B cell (primary cell): ENCODE measurements around the gene THEM5. TPM values are rescaled to one million over a fixed set of nuclear protein-coding genes. Genes with fewer than 3 reads are reported as not detected.

ENCODE experiments used
- ATAC-seq: fragments of 200-7000 bp; cut with Tn5 transposase; one replicate; pipeline ENCODE4 v1.10.0; 2021; ENCODE audit warnings: low read depth, mild to moderate bottlenecking, moderate number of reproducible peaks, moderate library complexity
- CTCF ChIA-PET: fragments of 350-600 bp; sonication (Branson Sonifier 250); formaldehyde crosslinking; loops from one replicate; lab custom pipeline; 2021; ENCODE audit warnings: antibody characterized with exemption, inconsistent platforms; lab: Charles Lee
- POLR2A ChIA-PET: fragments of 350-600 bp; sonication (Branson Sonifier 250); formaldehyde crosslinking; loops from one replicate; lab custom pipeline; 2021; ENCODE audit warnings: antibody characterized with exemption; lab: Charles Lee
- DNase-seq: peaks from one replicate; pipeline ENCODE4 v3.0.0; 2013
- H2AFZ ChIP-seq: 2 replicates; pipeline ENCODE4 v1.6.1; 2012; ENCODE audit warnings: mild to moderate bottlenecking, low read depth, low read length; ENCODE audit not compliant: insufficient read depth, poor library complexity, severe bottlenecking
- H3K27ac ChIP-seq, 2 donors: 1 replicate in 1 of 2; 2 replicates in 1 of 2; pipeline ENCODE4 v1.5.1; 2012 to 2013; ENCODE audit warnings: low read length in 2 of 2, mild to moderate bottlenecking in 2 of 2, moderate library complexity in 1 of 2
- H3K27me3 ChIP-seq, 4 experiments: fragments of 200-600 bp in 1 of 4; sonication (generic) in 1 of 4; replicated peaks in 1 of 4; 1 replicate in 2 of 4; 2 replicates in 2 of 4; pipeline versions ENCODE4 v1.6.1 to v1.7.0; 2013 to 2016; ENCODE audit warnings: low read length in 3 of 4, mild to moderate bottlenecking in 2 of 4, mixed read lengths in 1 of 4, moderate library complexity in 1 of 4; ENCODE audit not compliant: insufficient read depth in 4 of 4, control insufficient read depth in 3 of 4; ENCODE audit errors: control extremely low read depth in 1 of 4
- H3K36me3 ChIP-seq, 2 experiments: replicated peaks in 1 of 2; 1 replicate in 1 of 2; 2 replicates in 1 of 2; pipeline versions ENCODE4 v1.6.1 to v1.7.1; 2013; ENCODE audit warnings: low read length in 1 of 2; ENCODE audit not compliant: insufficient read depth in 2 of 2, control insufficient read depth in 1 of 2; ENCODE audit errors: control extremely low read depth in 1 of 2, extremely low read depth in 1 of 2
- H3K4me1 ChIP-seq, 2 donors: fragments of 200-600 bp in 1 of 2; sonication (generic) in 1 of 2; 1 replicate in 1 of 2; 2 replicates in 1 of 2; pipeline versions ENCODE4 v1.5.1 to v1.6.1; 2013 to 2017; ENCODE audit warnings: low read length in 2 of 2; ENCODE audit not compliant: control insufficient read depth in 2 of 2, insufficient read depth in 2 of 2
- H3K4me2 ChIP-seq: replicated peaks from 2 replicates; pipeline ENCODE3; 2012; ENCODE audit warnings: mild to moderate bottlenecking, low read depth, low read length; ENCODE audit not compliant: poor library complexity, severe bottlenecking
- H3K4me3 ChIP-seq, 5 experiments: fragments of 200-600 bp in 1 of 5; sonication (generic) in 1 of 5; 1 replicate in 3 of 5; 2 replicates in 2 of 5; pipeline versions ENCODE4 v1.5.1 to v1.7.0; 2011 to 2016; ENCODE audit warnings: low read length in 4 of 5, mild to moderate bottlenecking in 4 of 5, low read depth in 2 of 5, control low read depth in 1 of 5, moderate library complexity in 1 of 5; ENCODE audit not compliant: insufficient read depth in 1 of 5; ENCODE audit errors: control extremely low read depth in 1 of 5, extremely low read depth in 1 of 5
- H3K79me2 ChIP-seq: fragments of 200-600 bp; sonication (generic); one replicate; pipeline ENCODE4 v1.6.0; 2016; ENCODE audit warnings: low read length; ENCODE audit not compliant: control insufficient read depth, insufficient read depth
- H3K9ac ChIP-seq: fragments of 200-600 bp; sonication (generic); 2 replicates; pipeline ENCODE4 v1.6.1; 2017; ENCODE audit warnings: mild to moderate bottlenecking, low read length, moderate library complexity
- H3K9me3 ChIP-seq, 3 donors: one replicate each; pipeline versions ENCODE4 v1.6.1 to v1.7.1; 2013; ENCODE audit warnings: low read length in 2 of 3; ENCODE audit not compliant: control insufficient read depth in 2 of 3, insufficient read depth in 1 of 3; ENCODE audit errors: control extremely low read depth in 1 of 3
- H4K20me1 ChIP-seq: 2 replicates; pipeline ENCODE4 v1.6.0; 2012; ENCODE audit warnings: mild to moderate bottlenecking, low read length; ENCODE audit not compliant: insufficient read depth, control insufficient read depth, poor library complexity, severe bottlenecking
- H3K27ac Mint-ChIP-seq: one replicate; pipeline ENCODE4 v1.8.0; 2021; ENCODE audit warnings: mixed read lengths
- H3K27me3 Mint-ChIP-seq: one replicate; pipeline ENCODE4 v1.8.0; 2021; ENCODE audit warnings: mixed read lengths
- H3K4me1 Mint-ChIP-seq: one replicate; pipeline ENCODE4 v1.8.0; 2021; ENCODE audit warnings: mixed read lengths
- H3K4me3 Mint-ChIP-seq: one replicate; pipeline ENCODE4 v1.8.0; 2021; ENCODE audit warnings: mixed read lengths
- H3K9me3 Mint-ChIP-seq: one replicate; pipeline ENCODE4 v1.8.0; 2022; ENCODE audit warnings: mixed read lengths; ENCODE audit not compliant: insufficient read depth
- EZH2 ChIP-seq: IDR thresholded peaks from 2 replicates; pipeline ENCODE4 v1.6.1; 2012; ENCODE audit warnings: borderline replicate concordance, low read depth, mild to moderate bottlenecking, moderate library complexity, low read length; ENCODE audit not compliant: insufficient read depth, poor library complexity, severe bottlenecking
- WGBS: methylation state at CpG from one replicate; pipeline ENCODE4 v1.1.5; 2013; ENCODE audit warnings: missing lambda C conversion rate; ENCODE audit not compliant: insufficient coverage; 5-methylcytosine and 5-hydroxymethylcytosine counted together
- intact Hi-C: fragments of 100-400 bp; cut with micrococcal nuclease; formaldehyde crosslinking; loops from one replicate; pipeline ENCODE4 v1.10.0; 2022
- polyA plus RNA-seq: library from polyadenylated mRNA; depleted of rRNA; stranded (reverse); fragments of >200 nt; gene quantifications from 2 replicates; pipeline ENCODE4 v1.2.3, GENCODE V29; 2012
- total RNA-seq, 2 donors: library from RNA; stranded (reverse); fragments of 120-200 nt in 1 of 2; gene quantifications; 1 replicate in 1 of 2; 2 replicates in 1 of 2; pipeline versions ENCODE4 v1.2.3 to v1.2.4, GENCODE V29; 2013 to 2022
- TF ChIP-seq, protein P1 (sequence below): fragments of 200-600 bp; IDR thresholded peaks from one replicate; pipeline ENCODE4 v1.8.0; 2022; ENCODE audit warnings: antibody characterized with exemption, mild to moderate bottlenecking

THEM5 gene
- total and polyA plus RNA-seq, 2 donors (not counting 1 experiment from before 2014, with no cell fraction given), result not detected

DNA sequence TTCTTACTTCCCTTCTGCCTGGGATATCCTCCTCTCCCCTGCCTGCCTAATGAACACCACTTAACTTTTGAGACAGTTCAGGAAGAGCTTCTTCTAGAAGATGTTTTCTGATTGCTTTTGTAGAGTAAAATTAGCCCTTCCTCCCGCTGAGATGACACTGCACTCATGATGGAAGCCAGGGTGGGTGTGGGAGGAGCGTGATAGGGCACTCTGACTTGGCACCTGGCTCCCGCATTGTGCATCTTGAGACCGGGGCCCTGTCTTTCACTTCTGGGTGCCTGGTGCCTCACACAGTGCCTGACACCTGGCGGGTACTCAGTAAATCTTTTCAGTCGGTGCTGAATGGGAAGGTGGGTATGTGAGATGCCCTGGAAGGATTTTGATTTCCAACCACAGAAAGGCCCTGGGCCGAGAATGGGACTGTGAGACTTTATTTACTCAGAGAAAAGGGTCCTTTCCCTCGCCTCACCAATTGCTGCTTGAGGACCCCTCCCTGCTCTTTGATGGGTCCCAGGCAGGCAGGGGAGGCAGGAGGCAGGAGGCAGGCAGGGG is 6.8 kb downstream of the THEM5 start:
- peaks cover 11% of the 10 kb centered on the region for H3K27me3 Mint-ChIP-seq
- DNase-seq (no peak), ATAC-seq (no peak)
- no peak overlapping the region for H3K27ac Mint-ChIP-seq
- WGBS, result 90% methylated on average over 7 of the region's 8 CpGs
- POLR2A ChIA-PET, result no interaction called here
- Histone ChIP-seq H2AFZ (no peak overlapping the region), H3K36me3 (no peaks in the 10 kb centered on the region), H3K27me3 (peaks cover 0 to 9% (median 0%) of the 10 kb centered on the region in 4 experiments), H3K9me3 (peaks cover 0 to 3% (median 0%) of the 10 kb centered on the region in 3 donors), H3K27ac (no peak overlapping the region), H3K4me3 (no peak overlapping the region), H3K9ac (no peak overlapping the region), H3K4me2 (no peak overlapping the region), H3K4me1 (peaks cover 10% of the 10 kb centered on the region in 2 donors), H3K79me2 (no peaks in the 10 kb centered on the region), H4K20me1 (no peaks in the 10 kb centered on the region)
- TF ChIP-seq EZH2, result no peak
- TF ChIP-seq, protein P1, sequence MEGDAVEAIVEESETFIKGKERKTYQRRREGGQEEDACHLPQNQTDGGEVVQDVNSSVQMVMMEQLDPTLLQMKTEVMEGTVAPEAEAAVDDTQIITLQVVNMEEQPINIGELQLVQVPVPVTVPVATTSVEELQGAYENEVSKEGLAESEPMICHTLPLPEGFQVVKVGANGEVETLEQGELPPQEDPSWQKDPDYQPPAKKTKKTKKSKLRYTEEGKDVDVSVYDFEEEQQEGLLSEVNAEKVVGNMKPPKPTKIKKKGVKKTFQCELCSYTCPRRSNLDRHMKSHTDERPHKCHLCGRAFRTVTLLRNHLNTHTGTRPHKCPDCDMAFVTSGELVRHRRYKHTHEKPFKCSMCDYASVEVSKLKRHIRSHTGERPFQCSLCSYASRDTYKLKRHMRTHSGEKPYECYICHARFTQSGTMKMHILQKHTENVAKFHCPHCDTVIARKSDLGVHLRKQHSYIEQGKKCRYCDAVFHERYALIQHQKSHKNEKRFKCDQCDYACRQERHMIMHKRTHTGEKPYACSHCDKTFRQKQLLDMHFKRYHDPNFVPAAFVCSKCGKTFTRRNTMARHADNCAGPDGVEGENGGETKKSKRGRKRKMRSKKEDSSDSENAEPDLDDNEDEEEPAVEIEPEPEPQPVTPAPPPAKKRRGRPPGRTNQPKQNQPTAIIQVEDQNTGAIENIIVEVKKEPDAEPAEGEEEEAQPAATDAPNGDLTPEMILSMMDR, result no peak
- intact Hi-C loops, result no loop called here
- H3K9me3 Mint-ChIP-seq, result no peaks in the 10 kb centered on the region
- peaks cover 13% of the 10 kb centered on the region for H3K4me1 Mint-ChIP-seq
- CTCF ChIA-PET, result interaction anchor here (2.1 kb wide), 1 partner anchor 11 kb away, joined by 4 read pairs; no protein-coding TSS in a partner anchor
- no peak overlapping the region for H3K4me3 Mint-ChIP-seq

DNA sequence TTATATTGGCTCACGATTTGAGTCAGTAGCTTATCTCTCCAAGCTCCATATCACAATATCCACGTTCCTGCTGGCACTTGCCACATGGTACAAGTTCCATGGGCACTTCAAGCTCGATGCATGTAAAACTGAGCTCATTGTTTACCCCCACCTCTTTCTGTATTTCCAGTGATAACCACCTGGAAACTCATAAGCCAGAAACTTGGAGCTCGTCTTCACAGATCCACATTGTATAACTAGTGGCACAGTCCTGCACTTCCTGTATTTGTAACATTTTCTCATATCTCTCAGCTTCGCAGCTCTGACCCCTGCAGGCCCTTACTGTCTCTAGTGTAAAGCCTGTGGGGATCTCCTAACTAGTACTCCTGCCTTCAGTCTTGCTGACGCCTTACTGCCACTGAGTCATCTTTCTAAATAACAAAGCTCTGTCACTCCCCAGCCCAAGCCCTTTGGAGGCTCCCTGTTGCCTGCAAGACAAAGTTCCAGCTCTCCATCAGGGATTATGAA is 7.4 kb downstream of the THEM5 start:
- no peaks in the 10 kb centered on the region for H3K9me3 Mint-ChIP-seq
- peaks cover 0 to 9% (median 0%) of the 10 kb centered on the region in 4 experiments for H3K27me3 ChIP-seq
- no peaks in the 10 kb centered on the region for H3K36me3 ChIP-seq
- ChIA-PET POLR2A (no interaction called here), CTCF (interaction anchor here (2.1 kb wide), 1 partner anchor 12 kb away, joined by 4 read pairs; no protein-coding TSS in a partner anchor)
- no peaks in the 10 kb centered on the region for H3K79me2 ChIP-seq
- no peak overlapping the region for H3K4me2 ChIP-seq
- H3K9me3 ChIP-seq, result peaks cover 0 to 3% (median 0%) of the 10 kb centered on the region in 3 donors
- H2AFZ ChIP-seq, result no peak overlapping the region
- no peak overlapping the region for H3K27ac ChIP-seq
- intact Hi-C loops, result no loop called here
- H4K20me1 ChIP-seq, result no peaks in the 10 kb centered on the region
- TF ChIP-seq, protein P1, result no peak
- TF ChIP-seq EZH2, result no peak
- DNase-seq (no peak), ATAC-seq (no peak)
- H3K9ac ChIP-seq, result no peak overlapping the region
- H3K4me3 Mint-ChIP-seq, result no peak overlapping the region
- H3K4me1 Mint-ChIP-seq, result peaks cover 13% of the 10 kb centered on the region
- peaks cover 7% of the 10 kb centered on the region for H3K27me3 Mint-ChIP-seq
- H3K4me3 ChIP-seq, result no peak overlapping the region
- 80% methylated on average over 6 of the region's 6 CpGs for WGBS
- no peak overlapping the region for H3K27ac Mint-ChIP-seq
- H3K4me1 ChIP-seq, result peaks cover 10% of the 10 kb centered on the region in 2 donors
